HEK293 (cell line): Measurements from ENCODE around the gene B4GALT1.

ENCODE experiments used
- CTCF ChIA-PET: fragments of 350-600 bp; formaldehyde crosslinking; extraction: SDS; loops from one replicate; lab custom pipeline; 2021; ENCODE audit warnings: antibody characterized with exemption; lab: Yijun Ruan, JAX
- POLR2A ChIA-PET: fragments of 300-600 bp; formaldehyde crosslinking; extraction: SDS; loops from one replicate; lab custom pipeline; 2020; ENCODE audit warnings: antibody characterized with exemption, inconsistent platforms; lab: Yijun Ruan, JAX
- H3K27ac ChIP-seq: fragments of 200-500 bp; sonication (Bioruptor generic); 2 replicates; pipeline ENCODE4 v1.5.1; 2014; ENCODE audit warnings: low read depth, low read length, control low read depth, inconsistent platforms; ENCODE audit errors: extremely low read depth
- H3K36me3 ChIP-seq, 2 experiments: fragments of 200-500 bp in 1 of 2; sonication (Bioruptor generic) in 1 of 2; 1 replicate in 1 of 2; 2 replicates in 1 of 2; pipeline ENCODE4 v1.5.1; 2014 to 2017; ENCODE audit warnings: inconsistent platforms in 2 of 2, low read length in 2 of 2; ENCODE audit not compliant: control insufficient read depth in 2 of 2, insufficient read depth in 1 of 2
- H3K4me1 ChIP-seq: fragments of 200-500 bp; sonication (Bioruptor generic); 2 replicates; pipeline ENCODE4 v1.5.1; 2014; ENCODE audit warnings: mild to moderate bottlenecking, low read length, inconsistent platforms; ENCODE audit not compliant: control insufficient read depth, insufficient read depth
- H3K4me3 ChIP-seq: 2 replicates; pipeline ENCODE4 v1.5.1; 2011; ENCODE audit warnings: low read depth, mild to moderate bottlenecking, control low read depth, low read length, moderate library complexity
- H3K9me3 ChIP-seq: fragments of 200-500 bp; sonication (Bioruptor generic); 2 replicates; pipeline ENCODE4 v1.5.1; 2014; ENCODE audit warnings: low read depth, low read length, inconsistent platforms; ENCODE audit not compliant: control insufficient read depth, insufficient read depth
- ZBTB1 ChIP-seq: fragments of 450-650 bp; formaldehyde crosslinking; IDR thresholded peaks from 2 replicates; pipeline ENCODE4 v1.5.1; 2016; ENCODE audit warnings: missing biosample characterization, missing genetic modification characterization
- ZBTB6 ChIP-seq: fragments of 450-650 bp; formaldehyde crosslinking; IDR thresholded peaks from 2 replicates; pipeline ENCODE4 v1.5.1; 2017; ENCODE audit warnings: missing biosample characterization, missing genetic modification characterization
- ZIC2 ChIP-seq: fragments of 450-650 bp; formaldehyde crosslinking; IDR thresholded peaks from 2 replicates; pipeline ENCODE4 v1.5.1; 2016; ENCODE audit warnings: missing biosample characterization, missing genetic modification characterization
- ZNF423 ChIP-seq: fragments of 450-650 bp; formaldehyde crosslinking; IDR thresholded peaks from 2 replicates; pipeline ENCODE4 v1.5.1; 2016; ENCODE audit warnings: missing biosample characterization, missing genetic modification characterization
- ZNF521 ChIP-seq: fragments of 450-650 bp; formaldehyde crosslinking; IDR thresholded peaks from 2 replicates; pipeline ENCODE4 v1.5.1; 2017; ENCODE audit warnings: missing biosample characterization, mild to moderate bottlenecking, missing genetic modification characterization
- ZNF544 ChIP-seq: fragments of 450-650 bp; formaldehyde crosslinking; IDR thresholded peaks from 2 replicates; pipeline ENCODE4 v1.5.0; 2017; ENCODE audit warnings: missing biosample characterization, missing genetic modification characterization
- ZNF660 ChIP-seq: fragments of 450-650 bp; IDR thresholded peaks from 2 replicates; pipeline ENCODE4 v1.5.1; 2018; ENCODE audit warnings: missing biosample characterization, mild to moderate bottlenecking, missing genetic modification characterization
- ZNF664 ChIP-seq: fragments of 450-650 bp; formaldehyde crosslinking; IDR thresholded peaks from 2 replicates; pipeline ENCODE4 v1.5.1; 2016; ENCODE audit warnings: missing biosample characterization, missing genetic modification characterization
- ZSCAN23 ChIP-seq: fragments of 450-650 bp; formaldehyde crosslinking; IDR thresholded peaks from 2 replicates; pipeline ENCODE4 v1.5.1; 2016; ENCODE audit warnings: missing biosample characterization, missing genetic modification characterization
- TF ChIP-seq, protein P1 (sequence below): fragments of 450-650 bp; formaldehyde crosslinking; IDR thresholded peaks from 2 replicates; pipeline ENCODE4 v1.5.1; 2016; ENCODE audit warnings: missing biosample characterization, missing genetic modification characterization
- TF ChIP-seq, protein P2 (sequence below): fragments of 450-650 bp; formaldehyde crosslinking; IDR thresholded peaks from 2 replicates; pipeline ENCODE4 v1.5.1; 2017; ENCODE audit warnings: missing biosample characterization, missing genetic modification characterization

B4GALT1 gene

DNA sequence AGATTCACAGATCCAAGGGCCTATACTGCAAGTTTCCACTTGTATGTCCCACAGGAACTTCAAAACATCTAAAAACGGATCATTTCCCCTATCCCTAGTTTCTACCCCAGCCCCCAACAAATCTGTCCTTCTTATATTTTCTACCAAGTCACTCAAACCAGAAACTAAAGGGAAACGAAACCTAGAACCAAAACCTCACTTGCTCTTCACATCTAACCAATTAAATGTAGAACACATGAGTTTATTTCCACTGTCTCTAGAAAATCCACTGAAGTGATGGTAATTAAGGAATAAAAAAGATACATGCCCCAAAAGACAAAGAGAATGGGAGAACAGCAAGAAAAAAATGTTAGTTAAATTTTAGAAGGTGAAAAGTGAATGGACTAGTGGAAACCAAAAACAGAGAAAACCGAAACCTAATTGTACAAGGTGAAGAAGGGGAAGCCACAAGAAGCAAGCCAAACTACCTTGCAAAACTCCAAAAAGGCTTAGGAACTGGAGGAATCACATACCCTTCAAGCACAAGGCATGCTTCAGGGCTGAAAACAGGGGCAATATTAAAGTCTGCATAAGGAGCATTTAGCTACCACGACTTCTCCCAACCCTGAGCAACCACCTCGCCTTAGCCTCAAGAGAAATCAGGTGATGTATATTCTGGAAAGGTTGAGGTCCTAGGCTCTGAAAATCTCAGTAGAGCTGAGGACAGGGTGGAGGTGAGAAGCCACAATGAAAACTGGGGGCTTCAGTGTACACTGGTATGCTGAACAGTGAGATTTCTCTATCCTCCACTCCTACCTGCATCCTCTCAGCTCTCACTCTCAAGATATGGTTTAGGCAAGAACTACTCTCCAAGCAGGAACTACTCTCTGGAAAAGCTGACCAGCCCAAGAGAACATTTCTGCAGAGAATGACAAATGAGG lies 101.7 kb downstream of the B4GALT1 start:
- POLR2A ChIA-PET, result interaction anchor here (2.5 to 7.0 kb wide), 2 partner anchors 11 to 40 kb away, joined by 13 to 24 read pairs; partner anchors contain the start of genes DNAJA1 and SMU1
- Histone ChIP-seq H3K4me3 (no peak overlapping the region), H3K27ac (no peak overlapping the region), H3K9me3 (no peaks in the 10 kb centered on the region), H3K4me1 (no peaks in the 10 kb centered on the region), H3K36me3 (peaks cover 50 to 93% of the 10 kb centered on the region in 2 experiments)
- TF ChIP-seq, protein P1, sequence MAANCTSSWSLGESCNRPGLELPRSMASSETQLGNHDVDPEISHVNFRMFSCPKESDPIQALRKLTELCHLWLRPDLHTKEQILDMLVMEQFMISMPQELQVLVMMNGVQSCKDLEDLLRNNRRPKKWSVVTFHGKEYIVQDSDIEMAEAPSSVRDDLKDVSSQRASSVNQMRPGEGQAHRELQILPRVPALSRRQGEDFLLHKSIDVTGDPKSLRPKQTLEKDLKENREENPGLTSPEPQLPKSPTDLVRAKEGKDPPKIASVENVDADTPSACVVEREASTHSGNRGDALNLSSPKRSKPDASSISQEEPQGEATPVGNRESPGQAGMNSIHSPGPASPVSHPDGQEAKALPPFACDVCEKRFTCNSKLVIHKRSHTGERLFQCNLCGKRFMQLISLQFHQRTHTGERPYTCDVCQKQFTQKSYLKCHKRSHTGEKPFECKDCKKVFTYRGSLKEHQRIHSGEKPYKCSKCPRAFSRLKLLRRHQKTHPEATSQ (tag by site-specific recombination), result no peak
- TF ChIP-seq ZIC2 (tag by site-specific recombination) (no peak), ZNF423 (no peak), ZBTB6 (tag by site-specific recombination) (no peak), ZNF544 (tag by site-specific recombination) (no peak), ZBTB1 (tag by site-specific recombination) (no peak), ZNF664 (tag by site-specific recombination) (no peak), ZNF660 (tag by site-specific recombination) (no peak), ZSCAN23 (tag by site-specific recombination) (no peak), ZNF521 (tag by site-specific recombination) (no peak)
- TF ChIP-seq, protein P2, sequence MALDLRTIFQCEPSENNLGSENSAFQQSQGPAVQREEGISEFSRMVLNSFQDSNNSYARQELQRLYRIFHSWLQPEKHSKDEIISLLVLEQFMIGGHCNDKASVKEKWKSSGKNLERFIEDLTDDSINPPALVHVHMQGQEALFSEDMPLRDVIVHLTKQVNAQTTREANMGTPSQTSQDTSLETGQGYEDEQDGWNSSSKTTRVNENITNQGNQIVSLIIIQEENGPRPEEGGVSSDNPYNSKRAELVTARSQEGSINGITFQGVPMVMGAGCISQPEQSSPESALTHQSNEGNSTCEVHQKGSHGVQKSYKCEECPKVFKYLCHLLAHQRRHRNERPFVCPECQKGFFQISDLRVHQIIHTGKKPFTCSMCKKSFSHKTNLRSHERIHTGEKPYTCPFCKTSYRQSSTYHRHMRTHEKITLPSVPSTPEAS (tag by site-specific recombination), result no peak
- CTCF ChIA-PET, result interaction anchor here (0.6 to 1.4 kb wide), 3 partner anchors 20 to 484 kb away, joined by 3 to 4 read pairs (median 3); no protein-coding TSS in a partner anchor
